Activated CD8-positive, alpha-beta T cell treated with anti-CD3 and anti-CD28 coated beads, Interleukin-2, amount 10 ng/mL, durations not matched to agents 7 days and 5 days (primary cell): ENCODE data around the gene PLA2G4B. TPM values are rescaled to one million over a fixed set of nuclear protein-coding genes. Genes with fewer than 3 reads are reported as not detected.

ENCODE experiments used
- ATAC-seq: fragments of 150-1000 bp; cut with Tn5 transposase; one replicate; pipeline ENCODE4 v1.10.0; 2021; ENCODE audit warnings: moderate library complexity
- CTCF ChIA-PET: fragments of 350-600 bp; sonication (Branson Sonifier 250); formaldehyde crosslinking; loops from one replicate; lab custom pipeline; 2021; ENCODE audit warnings: antibody characterized with exemption; lab: Charles Lee
- POLR2A ChIA-PET: fragments of 350-600 bp; sonication (Branson Sonifier 250); formaldehyde crosslinking; loops from one replicate; lab custom pipeline; 2021; ENCODE audit warnings: antibody characterized with exemption; lab: Charles Lee
- DNase-seq: peaks from one replicate; pipeline ENCODE4 v3.0.0-alpha.2; 2020
- H3K27ac Mint-ChIP-seq: one replicate; pipeline ENCODE4 v1.8.0; 2021; ENCODE audit warnings: mild to moderate bottlenecking, mixed read lengths
- H3K27me3 Mint-ChIP-seq: one replicate; pipeline ENCODE4 v1.8.0; 2021; ENCODE audit warnings: low read depth, mixed read lengths
- H3K36me3 Mint-ChIP-seq: one replicate; pipeline ENCODE4 v1.8.0; 2021; ENCODE audit warnings: low read depth, mixed read lengths
- H3K4me1 Mint-ChIP-seq: one replicate; pipeline ENCODE4 v1.8.0; 2021; ENCODE audit warnings: low read depth, mixed read lengths
- H3K4me3 Mint-ChIP-seq: one replicate; pipeline ENCODE4 v1.8.0; 2021; ENCODE audit warnings: mild to moderate bottlenecking, mixed read lengths
- H3K9me3 Mint-ChIP-seq: one replicate; pipeline ENCODE4 v1.8.0; 2022; ENCODE audit warnings: mixed read lengths; ENCODE audit not compliant: insufficient read depth
- total RNA-seq, 2 experiments: library from RNA; stranded (reverse); gene quantifications; one replicate each; pipeline ENCODE4 v1.2.3, GENCODE V29; 2021

Gene PLA2G4B
- total RNA-seq, 2 experiments from 2014 or later: 8.9 to 13.1 TPM

GRCh38 chr15:41798607-41799487, 39.8 kb upstream of the PLA2G4B start:
- ChIA-PET CTCF (interaction anchor here (4.2 to 10.6 kb wide), 4 partner anchors 12 to 26 kb away, joined by 32 to 87 read pairs (median 58); partner anchors contain the start of gene MAPKBP1), POLR2A (no interaction called here)
- peaks cover 13% of the 10 kb centered on the region for H3K36me3 Mint-ChIP-seq
- H3K4me3 Mint-ChIP-seq: no peak overlapping the region
- DNase-seq (no peak), ATAC-seq (no peak)
- no peaks in the 10 kb centered on the region for H3K27me3 Mint-ChIP-seq
- no peak overlapping the region for H3K27ac Mint-ChIP-seq
- no peaks in the 10 kb centered on the region for H3K9me3 Mint-ChIP-seq
- H3K4me1 Mint-ChIP-seq: peaks cover 22% of the 10 kb centered on the region

- CTCF ChIA-PET: interaction anchor here (4.2 to 9.0 kb wide), 2 partner anchors 11 to 26 kb away, joined by 32 to 87 read pairs; partner anchors contain the start of gene MAPKBP1
- Mint-ChIP-seq H3K4me3 (no peak overlapping the region), H3K9me3 (no peaks in the 10 kb centered on the region), H3K27ac (no peak overlapping the region), H3K36me3 (peaks cover 13% of the 10 kb centered on the region), H3K4me1 (peaks cover 24% of the 10 kb centered on the region), H3K27me3 (no peaks in the 10 kb centered on the region)
- DNase-seq (no peak), ATAC-seq (no peak)
- POLR2A ChIA-PET: no interaction called here
These were observed 39.2 kb upstream of the PLA2G4B start for GRCh38 chr15:41799488-41799805.

- ChIA-PET CTCF (interaction anchor here (4.2 to 9.0 kb wide), 2 partner anchors 10 to 28 kb away, joined by 32 to 87 read pairs; partner anchors contain the start of gene MAPKBP1), POLR2A (interaction anchor here (0.6 kb wide), 1 partner anchor 10 kb away, joined by 3 read pairs; no protein-coding TSS in a partner anchor)
- Mint-ChIP-seq H3K4me3 (no peak overlapping the region), H3K36me3 (peaks cover 15% of the 10 kb centered on the region), H3K4me1 (peaks cover 27% of the 10 kb centered on the region), H3K27ac (no peak overlapping the region), H3K9me3 (no peaks in the 10 kb centered on the region), H3K27me3 (no peaks in the 10 kb centered on the region)
- DNase-seq: no peak
- ATAC-seq: no peak
These were observed 37.5 kb upstream of the PLA2G4B start for GRCh38 chr15:41801185-41801584.

GRCh38 chr15:41801850-41802455, 36.7 kb upstream of the PLA2G4B start:
- no peak overlapping the region for H3K4me3 Mint-ChIP-seq
- peaks cover 15% of the 10 kb centered on the region for H3K36me3 Mint-ChIP-seq
- no peaks in the 10 kb centered on the region for H3K27me3 Mint-ChIP-seq
- ChIA-PET CTCF (interaction anchor here (0.9 to 9.0 kb wide), 3 partner anchors 9 to 102 kb away, joined by 3 to 87 read pairs (median 32); partner anchors contain the start of gene MAPKBP1), POLR2A (no interaction called here)
- no peaks in the 10 kb centered on the region for H3K9me3 Mint-ChIP-seq
- H3K4me1 Mint-ChIP-seq: peaks cover 23% of the 10 kb centered on the region
- no peak overlapping the region for H3K27ac Mint-ChIP-seq
- ATAC-seq (no peak), DNase-seq (no peak)

- ATAC-seq: peak; percentile 38
- ChIA-PET POLR2A (no interaction called here), CTCF (interaction anchor here (1.2 to 9.0 kb wide), 4 partner anchors 8 to 108 kb away, joined by 3 to 87 read pairs (median 4); partner anchors contain the start of gene MAPKBP1)
- Mint-ChIP-seq H3K4me1 (peaks cover 21% of the 10 kb centered on the region), H3K9me3 (no peaks in the 10 kb centered on the region), H3K36me3 (peaks cover 15% of the 10 kb centered on the region), H3K4me3 (no peak overlapping the region), H3K27ac (peak overlapping the region; percentile 78), H3K27me3 (no peaks in the 10 kb centered on the region)
- DNase-seq: no peak
These were observed 34.3 kb upstream of the PLA2G4B start for GRCh38 chr15:41804361-41804760.

GRCh38 chr15:41804916-41805666, 33.6 kb upstream of the PLA2G4B start:
- peak overlapping the region; percentile 78 for H3K27ac Mint-ChIP-seq
- H3K4me1 Mint-ChIP-seq: peaks cover 28% of the 10 kb centered on the region
- H3K9me3 Mint-ChIP-seq: no peaks in the 10 kb centered on the region
- no peaks in the 10 kb centered on the region for H3K27me3 Mint-ChIP-seq
- CTCF ChIA-PET: interaction anchor here (1.2 to 9.0 kb wide), 4 partner anchors 9 to 109 kb away, joined by 3 to 87 read pairs (median 4); partner anchors contain the start of gene MAPKBP1
- POLR2A ChIA-PET: interaction anchor here (0.6 kb wide), 1 partner anchor 874 kb away, joined by 4 read pairs; no protein-coding TSS in a partner anchor
- DNase-seq (no peak), ATAC-seq (peak; percentile 56)
- H3K36me3 Mint-ChIP-seq: peaks cover 10% of the 10 kb centered on the region
- H3K4me3 Mint-ChIP-seq: no peak overlapping the region

- Mint-ChIP-seq H3K27ac (peak overlapping the region; percentile 58), H3K27me3 (no peaks in the 10 kb centered on the region), H3K4me1 (peaks cover 34% of the 10 kb centered on the region), H3K9me3 (no peaks in the 10 kb centered on the region), H3K4me3 (no peak overlapping the region), H3K36me3 (peaks cover 6% of the 10 kb centered on the region)
- ATAC-seq (no peak), DNase-seq (no peak)
- POLR2A ChIA-PET: no interaction called here
- CTCF ChIA-PET: interaction anchor here (1.2 to 9.0 kb wide), 4 partner anchors 9 to 110 kb away, joined by 3 to 87 read pairs (median 4); partner anchors contain the start of gene MAPKBP1
These were observed 32.9 kb upstream of the PLA2G4B start for GRCh38 chr15:41805711-41806110.

GRCh38 chr15:41806291-41807181, 32.1 kb upstream of the PLA2G4B start:
- no peak overlapping the region for H3K27ac Mint-ChIP-seq
- CTCF ChIA-PET: interaction anchor here (0.6 to 9.0 kb wide), 2 partner anchors 33 to 109 kb away, joined by 3 to 87 read pairs; partner anchors contain the start of gene MAPKBP1
- no peak overlapping the region for H3K4me3 Mint-ChIP-seq
- peaks cover 42% of the 10 kb centered on the region for H3K4me1 Mint-ChIP-seq
- DNase-seq (no peak), ATAC-seq (no peak)
- H3K27me3 Mint-ChIP-seq: no peaks in the 10 kb centered on the region
- no peaks in the 10 kb centered on the region for H3K9me3 Mint-ChIP-seq
- POLR2A ChIA-PET: interaction anchor here (1.0 kb wide), 1 partner anchor 33 kb away, joined by 3 read pairs; the partner anchor contains the start of gene MAPKBP1
- H3K36me3 Mint-ChIP-seq: peaks cover 2% of the 10 kb centered on the region

- ChIA-PET POLR2A (interaction anchor here (3.5 kb wide), 1 partner anchor 36 kb away, joined by 31 read pairs; the partner anchor contains the start of gene MAPKBP1), CTCF (interaction anchor here (3.5 to 8.1 kb wide), 2 partner anchors 8 to 34 kb away, joined by 32 to 333 read pairs; partner anchors contain the start of gene MAPKBP1)
- DNase-seq (no peak), ATAC-seq (no peak)
- no peaks in the 10 kb centered on the region for H3K9me3 Mint-ChIP-seq
- peaks cover 2% of the 10 kb centered on the region for H3K36me3 Mint-ChIP-seq
- H3K27me3 Mint-ChIP-seq: no peaks in the 10 kb centered on the region
- H3K4me1 Mint-ChIP-seq: peaks cover 51% of the 10 kb centered on the region
- H3K27ac Mint-ChIP-seq: no peak overlapping the region
- H3K4me3 Mint-ChIP-seq: no peak overlapping the region
These were observed 29.5 kb upstream of the PLA2G4B start for GRCh38 chr15:41809121-41809520.

- H3K4me1 Mint-ChIP-seq: peaks cover 47% of the 10 kb centered on the region
- H3K9me3 Mint-ChIP-seq: no peaks in the 10 kb centered on the region
- ChIA-PET POLR2A (interaction anchor here (3.5 kb wide), 1 partner anchor 36 kb away, joined by 31 read pairs; the partner anchor contains the start of gene MAPKBP1), CTCF (interaction anchor here (1.4 to 8.1 kb wide), 10 partner anchors 9 to 252 kb away, joined by 6 to 333 read pairs (median 27); partner anchors contain the start of gene MAPKBP1)
- no peaks in the 10 kb centered on the region for H3K27me3 Mint-ChIP-seq
- H3K4me3 Mint-ChIP-seq: no peak overlapping the region
- DNase-seq: no peak
- ATAC-seq: no peak
- H3K27ac Mint-ChIP-seq: peak overlapping the region; percentile 24
- peaks cover 2% of the 10 kb centered on the region for H3K36me3 Mint-ChIP-seq
These were observed 29.0 kb upstream of the PLA2G4B start for GRCh38 chr15:41809526-41810220.
